Esophagus muscularis mucosa (tissue), 4 donors: ENCODE data around the gene ALKBH1. TPM values are rescaled to one million over a fixed set of nuclear protein-coding genes. Genes with fewer than 3 reads are reported as not detected.

Experiments used
- DNase-seq: peaks from one replicate; pipeline ENCODE4 v3.0.0-alpha.2; 2017; ENCODE audit errors: extremely low spot score
- H3K27ac ChIP-seq, 4 donors: fragments of 200-600 bp; sonication (generic); replicated peaks in 1 of 4; 1 replicate in 3 of 4; 2 replicates in 1 of 4; pipeline ENCODE4 v1.5.1; 2016 to 2019; ENCODE audit warnings: mild to moderate bottlenecking in 1 of 4
- H3K27me3 ChIP-seq, 4 donors: fragments of 200-600 bp; sonication (generic); one replicate each; pipeline versions ENCODE4 v1.5.1 to v1.6.0; 2016 to 2019
- H3K36me3 ChIP-seq, 4 donors: fragments of 200-600 bp; sonication (generic); one replicate each; pipeline ENCODE4 v1.5.1; 2016 to 2019
- H3K4me1 ChIP-seq, 4 donors: fragments of 200-600 bp; sonication (generic); one replicate each; pipeline ENCODE4 v1.5.1; 2016 to 2019
- H3K4me3 ChIP-seq, 4 donors: fragments of 200-600 bp; sonication (generic); 1 replicate in 2 of 4; 2 replicates in 2 of 4; pipeline ENCODE4 v1.5.1; 2016 to 2019; ENCODE audit warnings: mild to moderate bottlenecking in 4 of 4, moderate library complexity in 1 of 4
- H3K9me3 ChIP-seq, 4 donors: fragments of 200-600 bp; sonication (generic); 1 replicate in 3 of 4; 2 replicates in 1 of 4; pipeline ENCODE4 v1.5.1; 2016 to 2019
- EP300 ChIP-seq: sonication (generic); formaldehyde crosslinking; IDR thresholded peaks from one replicate; pipeline ENCODE4 v1.6.1; 2017; ENCODE audit warnings: antibody characterized with exemption
- POLR2A ChIP-seq: fragments of 450-650 bp; IDR thresholded peaks from one replicate; pipeline ENCODE4 v1.6.1; 2017; ENCODE audit warnings: antibody characterized with exemption, moderate library complexity, mild to moderate bottlenecking, low read depth
- POLR2AphosphoS5 ChIP-seq, 2 donors: sonication (generic); formaldehyde crosslinking; IDR thresholded peaks; one replicate each; pipeline ENCODE4 v1.6.1; 2017; ENCODE audit warnings: antibody characterized with exemption in 2 of 2
- WGBS: methylation state at CpG from one replicate; pipeline ENCODE4 v1.1.5; 2018; 5-methylcytosine and 5-hydroxymethylcytosine counted together
- intact Hi-C: fragments of 100-400 bp; cut with DNase I; formaldehyde crosslinking; loops from one replicate; pipeline ENCODE4 v1.15.1; 2023
- small RNA-seq, 3 donors: library from RNA; depleted of rRNA; stranded (forward); fragments of <200 nt; gene quantifications; one replicate each; pipeline ENCODE3, GENCODE V24; 2016
- total RNA-seq, 4 donors: library from RNA; depleted of rRNA; stranded (reverse); fragments of >200 nt; gene quantifications; one replicate each; pipeline versions ENCODE4 v1.1.0 to v1.2.1, GENCODE V29; 2016
- TF ChIP-seq, protein P1 (sequence below), 3 experiments: fragments of 200-600 bp in 2 of 3; fragments of 450-650 bp in 1 of 3; sonication (generic) in 2 of 3; IDR thresholded peaks; one replicate each; pipeline ENCODE4 v1.5.1; 2017 to 2019; ENCODE audit warnings: antibody characterized with exemption in 3 of 3, mild to moderate bottlenecking in 2 of 3, moderate library complexity in 1 of 3

Gene ALKBH1
- total RNA-seq, 4 donors from 2014 or later: 8.0 to 13.3 (median 11.8) TPM

DNA sequence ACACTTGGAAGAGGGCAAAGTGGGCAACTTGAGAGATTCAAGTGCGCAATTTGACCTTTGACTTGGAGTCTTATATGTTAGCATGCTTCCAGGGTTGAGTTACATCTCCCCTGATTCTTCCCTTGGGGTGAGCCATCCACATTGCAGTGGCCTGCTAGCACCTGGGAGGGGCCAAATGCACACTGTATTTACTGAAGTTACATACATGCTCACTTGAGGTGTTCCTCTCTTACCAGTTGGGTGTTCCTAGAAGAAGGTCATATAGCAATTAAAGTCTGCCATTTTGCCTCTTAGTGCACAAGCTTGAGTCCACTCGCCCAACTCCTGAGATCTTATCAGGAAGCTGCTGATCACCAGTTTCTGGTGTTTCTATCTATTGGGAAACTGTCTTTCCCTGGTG is 77.7 kb downstream of the ALKBH1 start:
- no peaks in the 10 kb centered on the region for H3K4me1 ChIP-seq
- H3K9me3 ChIP-seq: peaks cover 0 to 6% (median 0%) of the 10 kb centered on the region in 4 donors
- TF ChIP-seq, protein P1, sequence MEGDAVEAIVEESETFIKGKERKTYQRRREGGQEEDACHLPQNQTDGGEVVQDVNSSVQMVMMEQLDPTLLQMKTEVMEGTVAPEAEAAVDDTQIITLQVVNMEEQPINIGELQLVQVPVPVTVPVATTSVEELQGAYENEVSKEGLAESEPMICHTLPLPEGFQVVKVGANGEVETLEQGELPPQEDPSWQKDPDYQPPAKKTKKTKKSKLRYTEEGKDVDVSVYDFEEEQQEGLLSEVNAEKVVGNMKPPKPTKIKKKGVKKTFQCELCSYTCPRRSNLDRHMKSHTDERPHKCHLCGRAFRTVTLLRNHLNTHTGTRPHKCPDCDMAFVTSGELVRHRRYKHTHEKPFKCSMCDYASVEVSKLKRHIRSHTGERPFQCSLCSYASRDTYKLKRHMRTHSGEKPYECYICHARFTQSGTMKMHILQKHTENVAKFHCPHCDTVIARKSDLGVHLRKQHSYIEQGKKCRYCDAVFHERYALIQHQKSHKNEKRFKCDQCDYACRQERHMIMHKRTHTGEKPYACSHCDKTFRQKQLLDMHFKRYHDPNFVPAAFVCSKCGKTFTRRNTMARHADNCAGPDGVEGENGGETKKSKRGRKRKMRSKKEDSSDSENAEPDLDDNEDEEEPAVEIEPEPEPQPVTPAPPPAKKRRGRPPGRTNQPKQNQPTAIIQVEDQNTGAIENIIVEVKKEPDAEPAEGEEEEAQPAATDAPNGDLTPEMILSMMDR (IDR thresholded peaks at IDR 0.05): no peak
- no peak for TF ChIP-seq EP300
- TF ChIP-seq POLR2A: no peak
- no peak for TF ChIP-seq POLR2AphosphoS5 (IDR thresholded peaks at IDR 0.05)
- intact Hi-C loops: no loop called here
- H3K27me3 ChIP-seq: no peaks in the 10 kb centered on the region
- H3K4me3 ChIP-seq: no peak overlapping the region
- no peaks in the 10 kb centered on the region for H3K36me3 ChIP-seq
- H3K27ac ChIP-seq: no peak overlapping the region
- 82% methylated on average over 2 of the region's 2 CpGs for WGBS
- DNase-seq: no peak

DNA sequence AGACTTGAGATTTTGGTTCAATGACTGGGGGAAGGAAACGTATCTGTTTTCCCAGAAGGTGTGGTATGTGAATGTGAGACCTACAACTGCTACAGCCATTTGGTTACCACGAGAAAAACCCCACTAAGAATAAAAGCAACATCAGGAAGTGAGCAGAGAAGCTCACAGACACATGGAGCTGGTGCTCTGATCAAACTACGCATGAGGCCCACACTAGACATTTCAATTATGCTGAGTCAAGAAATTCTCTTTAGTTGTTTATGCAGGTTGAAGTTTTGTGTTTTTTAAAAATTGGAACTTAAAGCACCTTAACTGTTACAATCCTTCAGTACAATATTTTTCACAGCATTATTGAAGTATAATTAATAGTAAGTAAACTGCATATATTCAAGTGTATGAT is 82.5 kb downstream of the ALKBH1 start:
- 78% methylated on average over 3 of the region's 3 CpGs for WGBS
- no peaks in the 10 kb centered on the region for H3K27me3 ChIP-seq
- no peak for DNase-seq
- no peaks in the 10 kb centered on the region for H3K4me1 ChIP-seq
- no peaks in the 10 kb centered on the region for H3K36me3 ChIP-seq
- H3K27ac ChIP-seq: no peak overlapping the region
- intact Hi-C loops: no loop called here
- H3K9me3 ChIP-seq: peaks cover 0 to 6% (median 0%) of the 10 kb centered on the region in 4 donors
- TF ChIP-seq EP300: no peak
- no peak for TF ChIP-seq POLR2AphosphoS5 (IDR thresholded peaks at IDR 0.05)
- H3K4me3 ChIP-seq: no peak overlapping the region

DNA sequence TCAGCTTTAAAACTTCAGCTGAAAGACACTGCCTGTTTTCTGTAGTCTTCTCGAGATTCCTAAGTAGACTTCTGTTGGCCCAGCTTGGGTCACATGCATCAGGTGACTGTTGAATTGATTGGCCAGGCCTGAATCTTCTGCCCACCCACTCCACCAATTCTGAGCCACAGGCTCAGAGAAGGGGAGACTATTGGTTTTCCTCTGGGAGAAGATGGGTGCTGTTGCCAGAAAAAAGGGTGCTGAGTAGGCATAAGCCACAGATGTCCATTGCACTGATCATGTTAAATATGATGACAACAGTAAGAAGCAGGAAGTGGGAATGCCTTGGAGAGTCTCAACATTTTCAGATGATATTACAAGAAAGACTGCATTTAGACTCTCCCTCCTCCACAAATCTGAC is 84.6 kb downstream of the ALKBH1 start:
- WGBS: 71% methylated on average over 1 of the region's 1 CpG
- no peak overlapping the region for H3K27ac ChIP-seq

More for the DNA sequence above, 84.6 kb downstream of the ALKBH1 start:
- no peak for DNase-seq
- Histone ChIP-seq H3K4me3 (no peak overlapping the region), H3K9me3 (no peaks in the 10 kb centered on the region), H3K4me1 (no peaks in the 10 kb centered on the region), H3K36me3 (no peaks in the 10 kb centered on the region), H3K27me3 (no peaks in the 10 kb centered on the region)
- intact Hi-C loops: no loop called here
- TF ChIP-seq EP300 (no peak), POLR2AphosphoS5 (IDR thresholded peaks at IDR 0.05) (no peak), POLR2A (no peak)
- TF ChIP-seq, protein P1 (IDR thresholded peaks at IDR 0.05): no peak

Small RNAs within 50 kb of the gene (small RNA-seq; reads per million reads assigned to genes)
- gene COX6CP11: 0 reads per million in 3 donors

Other genes with a start within 250 kb of the ALKBH1 start
- gene AHSA1, start 249.9 kb downstream of the ALKBH1 start, total RNA-seq: 100 to 1,000 TPM; 111 to 132 (median 116) TPM
- gene ISM2, start 209.2 kb downstream of the ALKBH1 start, total RNA-seq: under 1 TPM in 1 of 4 donors, not detected in 3; 0.33 TPM
- 10 to 100 TPM; 14.5 to 25.3 (median 20.1) TPM for gene SPTLC2, start 91.4 kb downstream of the ALKBH1 start, total RNA-seq
- 100 to 1,000 TPM; 101 to 247 (median 166) TPM for gene SLIRP, start 80 bp upstream of the ALKBH1 start, total RNA-seq
- gene SNW1, start 53.1 kb upstream of the ALKBH1 start, total RNA-seq: 10 to 100 TPM; 39.9 to 57.4 (median 51.0) TPM
- gene ADCK1, start 92.1 kb upstream of the ALKBH1 start, total RNA-seq: 1 to 10 TPM; 5.0 to 7.2 (median 5.7) TPM